HCT116 (cell line): Measurements from ENCODE around the gene VWC2L. TPM values are rescaled to one million over a fixed set of nuclear protein-coding genes. Genes with fewer than 3 reads are reported as not detected.

ENCODE experiments used
- ATAC-seq: fragments of 200-7000 bp; cut with Tn5 transposase; 2 replicates; pipeline ENCODE4 v1.9.1; 2020; ENCODE audit warnings: mild to moderate bottlenecking, moderate library complexity
- BruUV-seq: library from RNA; stranded (reverse); fragments of 400-500 nt; replicated peaks from 2 replicates; lab custom pipeline; 2021; lab: Mats Ljungman, UMichigan
- CTCF ChIA-PET: fragments of 300-600 bp; sonication (Branson Sonifier 250); formaldehyde crosslinking; loops from one replicate; lab custom pipeline; 2021; ENCODE audit warnings: antibody characterized with exemption; lab: Charles Lee
- POLR2A ChIA-PET: fragments of 300-600, 350-600 bp; sonication (Branson Sonifier 250); formaldehyde crosslinking; loops from one replicate; lab custom pipeline; 2021; ENCODE audit warnings: antibody characterized with exemption; lab: Charles Lee
- RAD21 ChIA-PET, 2 experiments: fragments of 300-600 bp; sonication (Branson Sonifier 250); formaldehyde crosslinking; loops; one replicate each; lab custom pipeline; 2023; ENCODE audit warnings: low total read pairs in 2 of 2; ENCODE audit not compliant: uncharacterized antibody in 2 of 2, unreplicated experiment in 2 of 2, low non-redundant PET in 1 of 2; lab: Charles Lee
- DNase-seq: peaks from one replicate; pipeline ENCODE4 v3.0.0-alpha.2; 2010; ENCODE audit warnings: low read depth, low spot score
- H2AFZ ChIP-seq: fragments of 200-600 bp; shearing (Covaris generic), sonication (generic); 2 replicates; pipeline ENCODE4 v1.6.1; 2017; ENCODE audit warnings: low read depth, mixed run types, mixed read lengths, antibody characterized with exemption, low read length; ENCODE audit not compliant: poor library complexity, severe bottlenecking
- H3K27ac ChIP-seq: 2 replicates; pipeline ENCODE4 v1.5.1; 2012; ENCODE audit warnings: low read depth, low read length
- H3K27me3 ChIP-seq: fragments of 200-600 bp; sonication (generic); 2 replicates; pipeline ENCODE4 v1.6.1; 2016; ENCODE audit warnings: mixed run types, low read length, mixed read lengths; ENCODE audit not compliant: insufficient read depth
- H3K36me3 ChIP-seq, 2 experiments: fragments of 200-500 bp in 1 of 2; fragments of 200-600 bp in 1 of 2; sonication (Bioruptor generic) in 1 of 2; sonication (generic) in 1 of 2; 2 replicates each; pipeline versions ENCODE4 v1.5.1 to v1.6.1; 2014 to 2016; ENCODE audit warnings: low read length in 2 of 2, inconsistent platforms in 1 of 2, mixed read lengths in 1 of 2, mixed run types in 1 of 2; ENCODE audit not compliant: insufficient read depth in 2 of 2, control insufficient read depth in 1 of 2
- H3K4me1 ChIP-seq, 2 experiments: fragments of 200-600 bp in 1 of 2; sonication (generic) in 1 of 2; 2 replicates each; pipeline versions ENCODE4 v1.5.1 to v1.6.1; 2012 to 2017; ENCODE audit warnings: low read length in 2 of 2, inconsistent platforms in 1 of 2, mild to moderate bottlenecking in 1 of 2, mixed read lengths in 1 of 2, mixed run types in 1 of 2, moderate library complexity in 1 of 2; ENCODE audit not compliant: insufficient read depth in 2 of 2, control insufficient read depth in 1 of 2
- H3K4me2 ChIP-seq: fragments of 200-600 bp; sonication (generic); 2 replicates; pipeline ENCODE4 v1.6.1; 2017; ENCODE audit warnings: mixed run types, low read length, mixed read lengths
- H3K4me3 ChIP-seq, 2 experiments: fragments of 200-600 bp in 1 of 2; sonication (generic) in 1 of 2; replicated peaks in 1 of 2; 2 replicates each; pipeline ENCODE4 v1.5.1; 2011 to 2016; ENCODE audit warnings: low read length in 2 of 2, control low read depth in 1 of 2, low read depth in 1 of 2, mild to moderate bottlenecking in 1 of 2, mixed read lengths in 1 of 2, mixed run types in 1 of 2
- H3K79me2 ChIP-seq: fragments of 200-600 bp; sonication (generic); 2 replicates; pipeline ENCODE4 v1.6.1; 2017; ENCODE audit warnings: mild to moderate bottlenecking, mixed run types, low read length, moderate library complexity, mixed read lengths; ENCODE audit not compliant: insufficient read depth
- H3K9ac ChIP-seq: fragments of 200-600 bp; sonication (generic); 2 replicates; pipeline ENCODE4 v1.6.1; 2016; ENCODE audit warnings: low read length, mixed read lengths
- H3K9me2 ChIP-seq: fragments of 200-600 bp; sonication (generic), shearing (Covaris generic); 2 replicates; pipeline ENCODE4 v1.6.1; 2017; ENCODE audit warnings: mixed run types, mild to moderate bottlenecking, moderate library complexity; ENCODE audit not compliant: insufficient read depth
- H3K9me3 ChIP-seq, 2 experiments: fragments of 200-500 bp in 1 of 2; fragments of 200-600 bp in 1 of 2; sonication (Bioruptor generic) in 1 of 2; sonication (generic) in 1 of 2; 2 replicates each; pipeline ENCODE4 v1.6.1; 2014 to 2017; ENCODE audit warnings: low read length in 2 of 2, mixed read lengths in 2 of 2, inconsistent platforms in 1 of 2, low read depth in 1 of 2, mild to moderate bottlenecking in 1 of 2, mixed run types in 1 of 2, moderate library complexity in 1 of 2; ENCODE audit not compliant: control insufficient read depth in 1 of 2, insufficient read depth in 1 of 2
- H4K20me1 ChIP-seq: fragments of 200-600 bp; sonication (generic), shearing (Covaris generic); 2 replicates; pipeline ENCODE4 v1.6.1; 2017; ENCODE audit warnings: mixed run types, mild to moderate bottlenecking, moderate library complexity; ENCODE audit not compliant: insufficient read depth
- CBX3 ChIP-seq: IDR thresholded peaks from 2 replicates; pipeline ENCODE4 v1.6.1; 2012; ENCODE audit warnings: low read depth
- CEBPB ChIP-seq: IDR thresholded peaks from 2 replicates; pipeline ENCODE4 v1.6.1; 2012; ENCODE audit warnings: low read depth
- EGR1 ChIP-seq: IDR thresholded peaks from 2 replicates; pipeline ENCODE4 v1.6.1; 2012; ENCODE audit warnings: low read depth
- EZH2phosphoT487 ChIP-seq: fragments of 200-600 bp; IDR thresholded peaks from 2 replicates; pipeline ENCODE4 v1.6.1; 2018; ENCODE audit warnings: antibody characterized with exemption, borderline replicate concordance
- FOSL1 ChIP-seq: IDR thresholded peaks from 2 replicates; pipeline ENCODE4 v1.6.1; 2012; ENCODE audit warnings: low read depth
- POLR2A ChIP-seq: IDR thresholded peaks from 2 replicates; pipeline ENCODE4 v1.7.0; 2011; ENCODE audit warnings: borderline replicate concordance; ENCODE audit not compliant: insufficient read depth, insufficient read length; ENCODE audit errors: extremely low read depth
- POLR2AphosphoS5 ChIP-seq: IDR thresholded peaks from 2 replicates; pipeline ENCODE4 v1.6.1; 2011; ENCODE audit warnings: mild to moderate bottlenecking, low read depth, low read length, moderate library complexity
- RAD21 ChIP-seq: IDR thresholded peaks from 2 replicates; pipeline ENCODE4 v1.6.1; 2012; ENCODE audit warnings: low read depth, mild to moderate bottlenecking
- SIN3A ChIP-seq: IDR thresholded peaks from 2 replicates; pipeline ENCODE4 v1.6.1; 2012; ENCODE audit warnings: low read depth
- SP1 ChIP-seq: IDR thresholded peaks from 2 replicates; pipeline ENCODE4 v1.6.1; 2012; ENCODE audit warnings: low read depth
- SRF ChIP-seq: IDR thresholded peaks from 2 replicates; pipeline ENCODE4 v1.6.1; 2012; ENCODE audit warnings: low read depth
- YY1 ChIP-seq: IDR thresholded peaks from 2 replicates; pipeline ENCODE4 v1.6.1; 2011; ENCODE audit warnings: low read length, low read depth, moderate library complexity, mild to moderate bottlenecking; ENCODE audit not compliant: insufficient replicate concordance; ENCODE audit errors: extremely low read depth
- ZFX ChIP-seq: fragments of 450-650 bp; IDR thresholded peaks from 2 replicates; pipeline ENCODE4 v1.6.1; 2017
- ZNF274 ChIP-seq: fragments of 200-500 bp; sonication (Bioruptor generic); IDR thresholded peaks from 2 replicates; pipeline ENCODE4 v1.6.1; 2014; ENCODE audit warnings: mild to moderate bottlenecking, low read depth, low read length, inconsistent platforms
- intact Hi-C: fragments of 100-400 bp; cut with micrococcal nuclease; formaldehyde crosslinking; loops from 2 replicates; pipeline ENCODE4 v1.10.0; 2022
- total RNA-seq: library from RNA; stranded (reverse); gene quantifications from one replicate; pipeline ENCODE4 v1.2.1, GENCODE V29; 2021; ENCODE audit not compliant: unreplicated experiment
- TF ChIP-seq, protein P1 (sequence below): IDR thresholded peaks from 2 replicates; pipeline ENCODE4 v1.6.1; 2012
- TF ChIP-seq, protein P2 (sequence below), 3 experiments: fragments of 200-600 bp in 1 of 3; sonication (generic) in 1 of 3; IDR thresholded peaks in 2 of 3; conservative IDR thresholded peaks in 1 of 3; 2 replicates each; pipeline ENCODE4 v1.5.1; 2012 to 2017; ENCODE audit warnings: low read depth in 2 of 3, low read length in 2 of 3, antibody characterized with exemption in 1 of 3, borderline replicate concordance in 1 of 3, control low read depth in 1 of 3, mild to moderate bottlenecking in 1 of 3, mixed read lengths in 1 of 3, mixed run types in 1 of 3, moderate library complexity in 1 of 3; ENCODE audit not compliant: insufficient read depth in 1 of 3
- TF ChIP-seq, protein P3 (sequence below): IDR thresholded peaks from 2 replicates; pipeline ENCODE4 v1.6.1; 2012
- TF ChIP-seq, protein P4 (sequence below): IDR thresholded peaks from 2 replicates; pipeline ENCODE4 v1.6.1; 2012; ENCODE audit warnings: low read depth

Gene VWC2L
- total RNA-seq, 1 experiment from 2014 or later, result not detected

DNA sequence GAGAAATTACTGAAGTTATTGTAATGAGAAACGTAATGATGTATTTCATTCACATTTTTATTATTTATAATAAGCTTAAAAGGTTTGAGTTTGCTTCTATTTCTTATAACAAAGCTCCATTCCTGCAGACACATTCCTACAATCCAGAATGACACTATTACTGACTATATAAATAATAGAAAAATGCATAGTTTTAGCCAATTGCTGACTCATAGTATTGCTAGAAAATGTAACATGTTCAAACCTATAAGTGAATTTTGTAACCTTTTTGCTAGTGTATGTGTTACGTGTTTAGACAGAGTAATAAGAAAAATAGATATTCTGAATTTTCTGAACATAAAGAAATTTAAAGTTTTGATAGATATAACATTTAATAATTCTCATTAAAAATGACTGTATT lies 9.3 kb upstream of the VWC2L start:
- Histone ChIP-seq H3K9ac (no peak overlapping the region), H3K4me1 (no peaks in the 10 kb centered on the region), H3K9me3 (no peaks in the 10 kb centered on the region), H3K36me3 (no peaks in the 10 kb centered on the region), H4K20me1 (peaks cover 3% of the 10 kb centered on the region), H3K9me2 (no peaks in the 10 kb centered on the region), H3K27ac (no peak overlapping the region), H3K79me2 (no peaks in the 10 kb centered on the region)
- POLR2A ChIA-PET, result no interaction called here
- CTCF ChIA-PET, result no interaction called here
- no TSS peak for BruUV-seq
- intact Hi-C loops, result no loop called here
- TF ChIP-seq, protein P1, sequence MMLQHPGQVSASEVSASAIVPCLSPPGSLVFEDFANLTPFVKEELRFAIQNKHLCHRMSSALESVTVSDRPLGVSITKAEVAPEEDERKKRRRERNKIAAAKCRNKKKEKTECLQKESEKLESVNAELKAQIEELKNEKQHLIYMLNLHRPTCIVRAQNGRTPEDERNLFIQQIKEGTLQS, result no peak
- TF ChIP-seq, protein P2, sequence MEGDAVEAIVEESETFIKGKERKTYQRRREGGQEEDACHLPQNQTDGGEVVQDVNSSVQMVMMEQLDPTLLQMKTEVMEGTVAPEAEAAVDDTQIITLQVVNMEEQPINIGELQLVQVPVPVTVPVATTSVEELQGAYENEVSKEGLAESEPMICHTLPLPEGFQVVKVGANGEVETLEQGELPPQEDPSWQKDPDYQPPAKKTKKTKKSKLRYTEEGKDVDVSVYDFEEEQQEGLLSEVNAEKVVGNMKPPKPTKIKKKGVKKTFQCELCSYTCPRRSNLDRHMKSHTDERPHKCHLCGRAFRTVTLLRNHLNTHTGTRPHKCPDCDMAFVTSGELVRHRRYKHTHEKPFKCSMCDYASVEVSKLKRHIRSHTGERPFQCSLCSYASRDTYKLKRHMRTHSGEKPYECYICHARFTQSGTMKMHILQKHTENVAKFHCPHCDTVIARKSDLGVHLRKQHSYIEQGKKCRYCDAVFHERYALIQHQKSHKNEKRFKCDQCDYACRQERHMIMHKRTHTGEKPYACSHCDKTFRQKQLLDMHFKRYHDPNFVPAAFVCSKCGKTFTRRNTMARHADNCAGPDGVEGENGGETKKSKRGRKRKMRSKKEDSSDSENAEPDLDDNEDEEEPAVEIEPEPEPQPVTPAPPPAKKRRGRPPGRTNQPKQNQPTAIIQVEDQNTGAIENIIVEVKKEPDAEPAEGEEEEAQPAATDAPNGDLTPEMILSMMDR (IDR thresholded peaks at IDR 0.05 in 2 of 3, conservative IDR thresholded peaks at IDR 0.05 in 1 of 3; ENCODE audit: borderline replicate concordance in 1 of 3, insufficient read depth in 1 of 3, low read depth in 2 of 3, low read length in 2 of 3), result no peak
- no peak for TF ChIP-seq CBX3
- TF ChIP-seq ZNF274, result no peak
- TF ChIP-seq EZH2phosphoT487, result no peak
- TF ChIP-seq SP1, result no peak
- TF ChIP-seq CEBPB, result no peak
- TF ChIP-seq YY1, result no peak
- TF ChIP-seq, protein P3, sequence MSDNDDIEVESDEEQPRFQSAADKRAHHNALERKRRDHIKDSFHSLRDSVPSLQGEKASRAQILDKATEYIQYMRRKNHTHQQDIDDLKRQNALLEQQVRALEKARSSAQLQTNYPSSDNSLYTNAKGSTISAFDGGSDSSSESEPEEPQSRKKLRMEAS, result no peak
- no peak for TF ChIP-seq POLR2AphosphoS5
- no peak for TF ChIP-seq POLR2A
- TF ChIP-seq SIN3A, result no peak
- TF ChIP-seq EGR1, result no peak
- no peak for TF ChIP-seq FOSL1
- TF ChIP-seq RAD21, result no peak
- TF ChIP-seq SRF, result no peak
- TF ChIP-seq ZFX, result no peak
- TF ChIP-seq, protein P4, sequence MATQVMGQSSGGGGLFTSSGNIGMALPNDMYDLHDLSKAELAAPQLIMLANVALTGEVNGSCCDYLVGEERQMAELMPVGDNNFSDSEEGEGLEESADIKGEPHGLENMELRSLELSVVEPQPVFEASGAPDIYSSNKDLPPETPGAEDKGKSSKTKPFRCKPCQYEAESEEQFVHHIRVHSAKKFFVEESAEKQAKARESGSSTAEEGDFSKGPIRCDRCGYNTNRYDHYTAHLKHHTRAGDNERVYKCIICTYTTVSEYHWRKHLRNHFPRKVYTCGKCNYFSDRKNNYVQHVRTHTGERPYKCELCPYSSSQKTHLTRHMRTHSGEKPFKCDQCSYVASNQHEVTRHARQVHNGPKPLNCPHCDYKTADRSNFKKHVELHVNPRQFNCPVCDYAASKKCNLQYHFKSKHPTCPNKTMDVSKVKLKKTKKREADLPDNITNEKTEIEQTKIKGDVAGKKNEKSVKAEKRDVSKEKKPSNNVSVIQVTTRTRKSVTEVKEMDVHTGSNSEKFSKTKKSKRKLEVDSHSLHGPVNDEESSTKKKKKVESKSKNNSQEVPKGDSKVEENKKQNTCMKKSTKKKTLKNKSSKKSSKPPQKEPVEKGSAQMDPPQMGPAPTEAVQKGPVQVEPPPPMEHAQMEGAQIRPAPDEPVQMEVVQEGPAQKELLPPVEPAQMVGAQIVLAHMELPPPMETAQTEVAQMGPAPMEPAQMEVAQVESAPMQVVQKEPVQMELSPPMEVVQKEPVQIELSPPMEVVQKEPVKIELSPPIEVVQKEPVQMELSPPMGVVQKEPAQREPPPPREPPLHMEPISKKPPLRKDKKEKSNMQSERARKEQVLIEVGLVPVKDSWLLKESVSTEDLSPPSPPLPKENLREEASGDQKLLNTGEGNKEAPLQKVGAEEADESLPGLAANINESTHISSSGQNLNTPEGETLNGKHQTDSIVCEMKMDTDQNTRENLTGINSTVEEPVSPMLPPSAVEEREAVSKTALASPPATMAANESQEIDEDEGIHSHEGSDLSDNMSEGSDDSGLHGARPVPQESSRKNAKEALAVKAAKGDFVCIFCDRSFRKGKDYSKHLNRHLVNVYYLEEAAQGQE, result no peak
- TF ChIP-seq, all 23 proteins: peak for 0
- DNase-seq (no peak), ATAC-seq (no peak)
- RAD21 ChIA-PET, result no interaction called here
- H3K4me2 ChIP-seq, result no peak overlapping the region
- H2AFZ ChIP-seq, result no peak overlapping the region
- no peak overlapping the region for H3K4me3 ChIP-seq
- H3K27me3 ChIP-seq, result no peaks in the 10 kb centered on the region
